Gastroesophageal sphincter (tissue), 4 donors: ENCODE data around the gene DPM3. TPM values are rescaled to one million over a fixed set of nuclear protein-coding genes. Genes with fewer than 3 reads are reported as not detected.

Experiments
- ATAC-seq: fragments of 150-250 bp; one replicate; pipeline ENCODE4 v1.9.1; 2016; ENCODE audit warnings: mild to moderate bottlenecking, moderate library complexity
- H3K27ac ChIP-seq, 4 donors: fragments of 200-600 bp; sonication (generic) in 3 of 4; 1 replicate in 3 of 4; 2 replicates in 1 of 4; pipeline ENCODE4 v1.5.1; 2016 to 2019
- H3K27me3 ChIP-seq: fragments of 200-600 bp; sonication (generic); one replicate; pipeline ENCODE4 v1.5.1; 2019
- H3K36me3 ChIP-seq, 2 donors: fragments of 200-600 bp; sonication (generic); one replicate each; pipeline ENCODE4 v1.5.1; 2019; ENCODE audit warnings: control low read depth in 1 of 2
- H3K4me1 ChIP-seq, 3 donors: fragments of 200-600 bp; sonication (generic); 1 replicate in 2 of 3; 2 replicates in 1 of 3; pipeline ENCODE4 v1.5.1; 2016 to 2019; ENCODE audit warnings: control low read depth in 2 of 3
- H3K4me3 ChIP-seq, 2 donors: fragments of 200-600 bp; sonication (generic); one replicate each; pipeline ENCODE4 v1.5.1; 2019; ENCODE audit warnings: mild to moderate bottlenecking in 1 of 2, moderate library complexity in 1 of 2
- H3K9me3 ChIP-seq, 3 donors: fragments of 200-600 bp; sonication (generic); one replicate each; pipeline ENCODE4 v1.5.1; 2017 to 2019; ENCODE audit warnings: control low read depth in 2 of 3
- CTCF ChIP-seq, 4 experiments: fragments of 200-600 bp in 2 of 4; fragments of 450-650 bp in 2 of 4; sonication (generic) in 1 of 4; IDR thresholded peaks; one replicate each; pipeline ENCODE4 v1.5.1; 2017 to 2019; ENCODE audit warnings: antibody characterized with exemption in 4 of 4, mild to moderate bottlenecking in 2 of 4, moderate library complexity in 2 of 4
- EP300 ChIP-seq: sonication (generic); formaldehyde crosslinking; IDR thresholded peaks from one replicate; pipeline ENCODE4 v1.6.1; 2017; ENCODE audit warnings: antibody characterized with exemption, mild to moderate bottlenecking
- POLR2A ChIP-seq, 2 donors: fragments of 450-650 bp; IDR thresholded peaks; one replicate each; pipeline ENCODE4 v1.6.1; 2017; ENCODE audit warnings: antibody characterized with exemption in 2 of 2, mild to moderate bottlenecking in 2 of 2, moderate library complexity in 1 of 2
- POLR2AphosphoS5 ChIP-seq: sonication (generic); formaldehyde crosslinking; IDR thresholded peaks from one replicate; pipeline ENCODE4 v1.6.1; 2017; ENCODE audit warnings: antibody characterized with exemption
- WGBS, 2 donors: methylation state at CpG; one replicate each; pipeline ENCODE4 v1.1.5; 2018; ENCODE audit warnings: low coverage in 1 of 2; 5-methylcytosine and 5-hydroxymethylcytosine counted together
- total RNA-seq, 4 donors: library from RNA; depleted of rRNA; stranded (reverse); fragments of >200 nt; gene quantifications; one replicate each; pipeline ENCODE4 v1.1.0, GENCODE V29; 2016

Gene DPM3
- total RNA-seq, 4 donors from 2014 or later: 57.9 to 128 (median 87.7) TPM

- H3K36me3 ChIP-seq: peaks cover 0 to 49% of the 10 kb centered on the region in 2 donors
- peak within 1 kb of the TSS; percentile 64 to 72 for H3K4me3 ChIP-seq
- H3K4me1 ChIP-seq: peaks cover 0 to 92% (median 25%) of the 10 kb centered on the region in 3 donors
- TF ChIP-seq POLR2A (IDR thresholded peaks at IDR 0.05) (peak; percentile 75 to 82), POLR2AphosphoS5 (peak; percentile 86), EP300 (no peak), CTCF (IDR thresholded peaks at IDR 0.05) (peak in 3 of 4 experiments; percentile 42 to 79 (median 76))
- no peaks in the 10 kb centered on the region for H3K27me3 ChIP-seq
- H3K9me3 ChIP-seq: no peaks in the 10 kb centered on the region
- WGBS, 2 donors: 1% methylated on average over 20 of the region's 52 CpGs; no CpG with 5 or more reads in 1 of the 2 donors
- ATAC-seq: peak; percentile 92
- H3K27ac ChIP-seq: peak within 1 kb of the TSS; percentile 94 to 99 (median 97)
Measured at GRCh38 chr1:155135415-155136028, 4.8 kb downstream of the DPM3 start, which contains the start of gene SLC50A1. Gene SLC50A1 (plus strand): TSS chr1:155135852. CDS start chr1:155135912, 60 bp downstream.

GRCh38 chr1:155134880-155135414, 5.4 kb downstream of the DPM3 start:
- Histone ChIP-seq H3K4me1 (peaks cover 0 to 95% (median 27%) of the 10 kb centered on the region in 3 donors), H3K4me3 (peak overlapping the region; percentile 64 to 72), H3K27ac (peak overlapping the region; percentile 94 to 99 (median 97)), H3K9me3 (no peaks in the 10 kb centered on the region), H3K27me3 (no peaks in the 10 kb centered on the region), H3K36me3 (peaks cover 0 to 49% of the 10 kb centered on the region in 2 donors)
- ATAC-seq: peak; percentile 87
- 2 to 4% methylated on average over 5 to 12 of the region's 18 CpGs for WGBS, 2 donors
- TF ChIP-seq EP300 (no peak), POLR2AphosphoS5 (peak; percentile 95)

GRCh38 chr1:155134322-155134721, 6.0 kb downstream of the DPM3 start:
- peaks cover 0 to 95% (median 27%) of the 10 kb centered on the region in 3 donors for H3K4me1 ChIP-seq
- peak overlapping the region in 1 of 2 donors; percentile 64 for H3K4me3 ChIP-seq
- no peaks in the 10 kb centered on the region for H3K9me3 ChIP-seq
- 50% methylated on average over 1 of the region's 1 CpG; no CpG with 5 or more reads in 1 of the 2 donors for WGBS, 2 donors
- peaks cover 0 to 49% of the 10 kb centered on the region in 2 donors for H3K36me3 ChIP-seq
- no peak for ATAC-seq
- TF ChIP-seq CTCF (IDR thresholded peaks at IDR 0.05) (no peak), POLR2A (IDR thresholded peaks at IDR 0.05) (no peak), EP300 (no peak), POLR2AphosphoS5 (no peak)
- H3K27me3 ChIP-seq: no peaks in the 10 kb centered on the region
- peak overlapping the region; percentile 94 to 99 (median 97) for H3K27ac ChIP-seq

- Histone ChIP-seq H3K9me3 (no peaks in the 10 kb centered on the region), H3K4me3 (no peak overlapping the region), H3K27me3 (no peaks in the 10 kb centered on the region), H3K4me1 (peaks cover 0 to 95% (median 23%) of the 10 kb centered on the region in 3 donors), H3K27ac (peak overlapping the region in 3 of 4 donors; percentile 95 to 99 (median 99)), H3K36me3 (peaks cover 0 to 49% of the 10 kb centered on the region in 2 donors)
- ATAC-seq: no peak
- 76% methylated on average over 3 of the region's 7 CpGs; no CpG with 5 or more reads in 1 of the 2 donors for WGBS, 2 donors
- no peak for TF ChIP-seq EP300
- no peak for TF ChIP-seq POLR2A (IDR thresholded peaks at IDR 0.05)
- TF ChIP-seq CTCF (IDR thresholded peaks at IDR 0.05): no peak
- no peak for TF ChIP-seq POLR2AphosphoS5
Measured at GRCh38 chr1:155133799-155134281, 6.5 kb downstream of the DPM3 start.

- TF ChIP-seq EP300 (no peak), POLR2A (IDR thresholded peaks at IDR 0.05) (no peak), CTCF (IDR thresholded peaks at IDR 0.05) (no peak), POLR2AphosphoS5 (no peak)
- WGBS, 2 donors: 58% methylated on average over 2 of the region's 2 CpGs; no CpG with 5 or more reads in 1 of the 2 donors
- no peaks in the 10 kb centered on the region for H3K9me3 ChIP-seq
- no peak for ATAC-seq
- peaks cover 0 to 94% (median 28%) of the 10 kb centered on the region in 3 donors for H3K4me1 ChIP-seq
- peak overlapping the region in 3 of 4 donors; percentile 84 to 99 (median 91) for H3K27ac ChIP-seq
- peaks cover 0 to 36% of the 10 kb centered on the region in 2 donors for H3K36me3 ChIP-seq
- no peaks in the 10 kb centered on the region for H3K27me3 ChIP-seq
- H3K4me3 ChIP-seq: no peak overlapping the region
Measured at GRCh38 chr1:155131856-155132255, 8.5 kb downstream of the DPM3 start.
